Activated naive CD8-positive, alpha-beta T cell treated with anti-CD3 and anti-CD28 coated beads, Interleukin-2, amount 10 ng/mL, durations not matched to agents 7 days and 5 days (primary cell): ENCODE data around the gene DGKE. TPM values are rescaled to one million over a fixed set of nuclear protein-coding genes. Genes with fewer than 3 reads are reported as not detected.

Experiments used
- ATAC-seq: fragments of 150-1000 bp; cut with Tn5 transposase; one replicate; pipeline ENCODE4 v1.10.0; 2021; ENCODE audit warnings: low read depth, moderate library complexity
- POLR2A ChIA-PET: fragments of 350-600 bp; sonication (Branson Sonifier 250); formaldehyde crosslinking; loops from one replicate; lab custom pipeline; 2021; ENCODE audit warnings: antibody characterized with exemption; lab: Charles Lee
- DNase-seq: peaks from one replicate; pipeline ENCODE4 v3.0.0; 2021
- H3K27ac Mint-ChIP-seq: one replicate; pipeline ENCODE4 v1.8.0; 2022; ENCODE audit warnings: mild to moderate bottlenecking, mixed read lengths
- H3K27me3 Mint-ChIP-seq: one replicate; pipeline ENCODE4 v1.8.0; 2022; ENCODE audit warnings: mild to moderate bottlenecking, moderate library complexity, mixed read lengths
- H3K36me3 Mint-ChIP-seq: one replicate; pipeline ENCODE4 v1.8.0; 2021; ENCODE audit warnings: mild to moderate bottlenecking, mixed read lengths
- H3K4me1 Mint-ChIP-seq: one replicate; pipeline ENCODE4 v1.8.0; 2021; ENCODE audit warnings: mixed read lengths
- H3K4me3 Mint-ChIP-seq: one replicate; pipeline ENCODE4 v1.8.0; 2022; ENCODE audit warnings: mild to moderate bottlenecking, moderate library complexity, mixed read lengths
- H3K9me3 Mint-ChIP-seq: one replicate; pipeline ENCODE4 v1.8.0; 2021; ENCODE audit warnings: mixed read lengths
- total RNA-seq, 2 experiments: library from RNA; stranded (reverse); gene quantifications; one replicate each; pipeline ENCODE4 v1.2.3, GENCODE V29; 2021

DGKE gene
- total RNA-seq, 2 experiments from 2014 or later = 30.0 to 30.9 TPM

- DNase-seq = no peak
- ATAC-seq = no peak
- Mint-ChIP-seq H3K27me3 (no peaks in the 10 kb centered on the region), H3K4me3 (no peak overlapping the region), H3K9me3 (peaks cover 6% of the 10 kb centered on the region), H3K27ac (no peak overlapping the region), H3K36me3 (peaks cover 89% of the 10 kb centered on the region), H3K4me1 (peaks cover 10% of the 10 kb centered on the region)
- POLR2A ChIA-PET = interaction anchor here (1.1 kb wide), 1 partner anchor 19 kb away, joined by 3 read pairs; no protein-coding TSS in a partner anchor
Observed at GRCh38 chr17:56890906-56891674, 57.1 kb downstream of the DGKE start.

- Mint-ChIP-seq H3K4me3 (no peak overlapping the region), H3K36me3 (peaks cover 86% of the 10 kb centered on the region), H3K27me3 (no peaks in the 10 kb centered on the region), H3K27ac (no peak overlapping the region), H3K4me1 (peaks cover 10% of the 10 kb centered on the region), H3K9me3 (peaks cover 6% of the 10 kb centered on the region)
- ATAC-seq = no peak
- peak; percentile 60 for DNase-seq
- POLR2A ChIA-PET = interaction anchor here (1.1 kb wide), 1 partner anchor 20 kb away, joined by 3 read pairs; no protein-coding TSS in a partner anchor
Observed at GRCh38 chr17:56891751-56892150, 57.8 kb downstream of the DGKE start.

DNA sequence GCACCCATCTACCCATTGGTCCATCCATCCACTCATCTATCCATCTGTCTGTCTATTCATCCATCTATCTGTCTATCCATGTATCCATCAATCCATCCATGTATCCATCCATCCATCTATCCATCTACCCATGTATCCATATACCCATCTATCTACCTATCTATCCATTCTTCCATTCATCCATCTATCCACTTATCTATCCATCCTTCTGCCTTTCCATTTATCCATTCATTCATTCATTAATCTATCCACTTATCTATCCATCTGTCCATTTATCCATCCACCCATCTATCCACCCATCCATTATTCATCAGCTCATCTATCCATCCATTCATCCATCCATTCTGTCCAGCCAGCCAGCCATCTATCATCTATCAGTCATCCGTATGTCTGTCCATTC lies 58.4 kb downstream of the DGKE start:
- DNase-seq = no peak
- peak overlapping the region; percentile 20 for H3K27ac Mint-ChIP-seq
- ATAC-seq = no peak
- H3K4me3 Mint-ChIP-seq = no peak overlapping the region
- POLR2A ChIA-PET = no interaction called here
- H3K9me3 Mint-ChIP-seq = peaks cover 6% of the 10 kb centered on the region
- peaks cover 13% of the 10 kb centered on the region for H3K4me1 Mint-ChIP-seq
- no peaks in the 10 kb centered on the region for H3K27me3 Mint-ChIP-seq
- H3K36me3 Mint-ChIP-seq = peaks cover 84% of the 10 kb centered on the region

DNA sequence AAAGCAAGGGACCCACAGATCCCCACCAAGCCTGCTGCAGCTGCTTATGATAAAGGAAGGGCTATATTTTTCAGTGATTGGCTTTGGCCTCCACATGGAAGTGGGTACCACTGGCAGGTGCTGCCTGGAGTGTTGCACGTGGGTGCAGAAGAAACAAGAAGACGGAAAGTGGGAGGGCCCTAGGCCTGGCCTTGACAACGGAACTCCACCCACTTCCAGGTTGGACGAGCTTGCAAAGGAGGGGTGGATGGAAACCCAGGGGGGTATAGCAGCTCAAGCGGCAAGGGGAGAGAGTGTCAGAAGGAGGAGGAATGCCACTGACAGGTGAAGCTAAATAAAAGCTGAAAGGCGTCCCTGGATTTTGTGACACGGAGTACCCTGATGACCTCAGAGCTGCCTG lies 59.6 kb downstream of the DGKE start:
- DNase-seq (no peak), ATAC-seq (no peak)
- Mint-ChIP-seq H3K27ac (no peak overlapping the region), H3K27me3 (no peaks in the 10 kb centered on the region), H3K9me3 (peaks cover 3% of the 10 kb centered on the region), H3K36me3 (peaks cover 84% of the 10 kb centered on the region), H3K4me3 (no peak overlapping the region), H3K4me1 (peaks cover 19% of the 10 kb centered on the region)
- POLR2A ChIA-PET = interaction anchor here (2.7 kb wide), 1 partner anchor 20 kb away, joined by 10 read pairs; the partner anchor contains the start of gene TRIM25

- H3K4me3 Mint-ChIP-seq = no peak overlapping the region
- H3K27me3 Mint-ChIP-seq = no peaks in the 10 kb centered on the region
- peaks cover 3% of the 10 kb centered on the region for H3K9me3 Mint-ChIP-seq
- POLR2A ChIA-PET = interaction anchor here (2.7 kb wide), 1 partner anchor 18 kb away, joined by 10 read pairs; the partner anchor contains the start of gene TRIM25
- ATAC-seq (no peak), DNase-seq (no peak)
- H3K36me3 Mint-ChIP-seq = peaks cover 79% of the 10 kb centered on the region
- H3K27ac Mint-ChIP-seq = no peak overlapping the region
- peaks cover 22% of the 10 kb centered on the region for H3K4me1 Mint-ChIP-seq
Observed at GRCh38 chr17:56894859-56895455, 61.0 kb downstream of the DGKE start.

- H3K27me3 Mint-ChIP-seq = no peaks in the 10 kb centered on the region
- DNase-seq (no peak), ATAC-seq (no peak)
- POLR2A ChIA-PET = no interaction called here
- H3K36me3 Mint-ChIP-seq = peaks cover 72% of the 10 kb centered on the region
- no peak overlapping the region for H3K27ac Mint-ChIP-seq
- H3K4me1 Mint-ChIP-seq = peaks cover 25% of the 10 kb centered on the region
- peaks cover 3% of the 10 kb centered on the region for H3K9me3 Mint-ChIP-seq
- no peak overlapping the region for H3K4me3 Mint-ChIP-seq
Observed at GRCh38 chr17:56896217-56896967, 62.4 kb downstream of the DGKE start.

- POLR2A ChIA-PET = no interaction called here
- Mint-ChIP-seq H3K36me3 (peaks cover 71% of the 10 kb centered on the region), H3K27ac (no peak overlapping the region), H3K27me3 (no peaks in the 10 kb centered on the region), H3K9me3 (peaks cover 3% of the 10 kb centered on the region), H3K4me1 (peaks cover 26% of the 10 kb centered on the region), H3K4me3 (no peak overlapping the region)
- ATAC-seq = no peak
- no peak for DNase-seq
Observed at GRCh38 chr17:56896968-56897359, 63.0 kb downstream of the DGKE start.

DNA sequence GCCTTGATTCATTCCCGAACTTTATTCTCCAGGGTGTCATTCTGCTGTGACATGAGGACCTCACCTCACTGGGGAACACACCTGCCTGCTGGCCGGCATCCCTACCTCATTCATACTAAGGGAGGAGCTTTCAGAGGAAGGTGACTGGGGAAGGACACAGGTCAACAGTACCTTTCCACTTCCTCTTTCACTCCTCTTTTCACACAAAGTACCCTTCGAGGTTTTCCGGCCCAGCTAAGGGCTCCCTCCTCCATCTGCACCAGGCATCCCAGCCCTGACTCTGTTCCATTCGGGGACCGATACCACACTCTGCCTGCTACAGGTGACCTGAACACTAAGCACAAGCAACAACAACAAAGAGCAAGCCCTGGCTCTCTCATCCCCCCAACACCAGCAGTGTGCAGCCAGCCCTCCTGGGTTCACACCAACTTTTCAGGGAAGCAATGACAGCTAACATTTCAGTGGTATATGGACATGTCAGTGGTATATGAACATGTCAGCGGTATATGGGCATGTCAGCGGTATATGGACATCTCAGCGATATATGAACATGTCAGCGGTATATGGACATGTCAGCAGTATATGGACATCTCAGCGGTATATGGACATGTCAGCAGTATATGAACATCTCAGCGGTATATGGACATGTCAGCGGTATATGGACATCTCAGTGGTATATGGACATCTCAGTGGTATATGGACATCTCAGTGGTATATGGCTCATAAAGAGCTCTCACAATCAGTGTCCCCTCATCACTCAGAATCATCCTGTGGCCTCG lies 63.9 kb downstream of the DGKE start:
- H3K4me3 Mint-ChIP-seq = no peak overlapping the region
- no peaks in the 10 kb centered on the region for H3K27me3 Mint-ChIP-seq
- peaks cover 21% of the 10 kb centered on the region for H3K4me1 Mint-ChIP-seq
- ATAC-seq = no peak
- DNase-seq = no peak
- H3K36me3 Mint-ChIP-seq = peaks cover 67% of the 10 kb centered on the region
- no peaks in the 10 kb centered on the region for H3K9me3 Mint-ChIP-seq
- POLR2A ChIA-PET = no interaction called here
- peak overlapping the region; percentile 13 for H3K27ac Mint-ChIP-seq

GRCh38 chr17:56898874-56899273 lies 64.9 kb downstream of the DGKE start:
- POLR2A ChIA-PET = interaction anchor here (1.4 to 1.9 kb wide), 2 partner anchors 11 to 15 kb away, joined by 3 to 5 read pairs; partner anchors contain the start of gene TRIM25

GRCh38 chr17:56899403-56899802 lies 65.5 kb downstream of the DGKE start:
- POLR2A ChIA-PET = interaction anchor here (1.4 to 1.9 kb wide), 2 partner anchors 12 to 14 kb away, joined by 3 to 5 read pairs; partner anchors contain the start of gene TRIM25
- no peak overlapping the region for H3K27ac Mint-ChIP-seq
- ATAC-seq (no peak), DNase-seq (no peak)
- H3K9me3 Mint-ChIP-seq = no peaks in the 10 kb centered on the region
- no peak overlapping the region for H3K4me3 Mint-ChIP-seq
- H3K36me3 Mint-ChIP-seq = peaks cover 60% of the 10 kb centered on the region
- peaks cover 24% of the 10 kb centered on the region for H3K4me1 Mint-ChIP-seq
- no peaks in the 10 kb centered on the region for H3K27me3 Mint-ChIP-seq

More at GRCh38 chr17:56898874-56899273, 64.9 kb downstream of the DGKE start:
- peaks cover 20% of the 10 kb centered on the region for H3K4me1 Mint-ChIP-seq
- peaks cover 60% of the 10 kb centered on the region for H3K36me3 Mint-ChIP-seq
- no peaks in the 10 kb centered on the region for H3K9me3 Mint-ChIP-seq
- DNase-seq (no peak), ATAC-seq (no peak)
- H3K27ac Mint-ChIP-seq = no peak overlapping the region
- no peaks in the 10 kb centered on the region for H3K27me3 Mint-ChIP-seq
- no peak overlapping the region for H3K4me3 Mint-ChIP-seq

DNA sequence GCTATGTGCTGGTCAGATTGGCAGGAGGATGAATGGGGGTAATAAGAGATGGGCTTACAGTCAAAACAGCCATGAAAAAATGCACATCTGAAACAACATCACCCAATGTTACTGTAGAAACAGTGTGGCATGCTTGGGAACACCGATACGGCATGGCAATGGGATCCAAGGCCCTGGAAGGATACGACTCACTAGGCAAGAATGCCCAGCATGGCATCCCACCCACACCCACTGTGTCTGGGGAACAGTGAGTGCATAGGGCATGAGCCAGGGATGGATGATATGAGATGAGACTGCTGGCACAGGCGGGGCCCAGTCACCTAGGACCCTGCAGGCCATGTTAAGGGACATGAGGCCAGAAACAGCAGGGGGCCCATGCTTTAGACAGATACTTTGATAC lies 68.4 kb downstream of the DGKE start:
- Mint-ChIP-seq H3K9me3 (no peaks in the 10 kb centered on the region), H3K4me1 (peaks cover 37% of the 10 kb centered on the region)

DNA sequence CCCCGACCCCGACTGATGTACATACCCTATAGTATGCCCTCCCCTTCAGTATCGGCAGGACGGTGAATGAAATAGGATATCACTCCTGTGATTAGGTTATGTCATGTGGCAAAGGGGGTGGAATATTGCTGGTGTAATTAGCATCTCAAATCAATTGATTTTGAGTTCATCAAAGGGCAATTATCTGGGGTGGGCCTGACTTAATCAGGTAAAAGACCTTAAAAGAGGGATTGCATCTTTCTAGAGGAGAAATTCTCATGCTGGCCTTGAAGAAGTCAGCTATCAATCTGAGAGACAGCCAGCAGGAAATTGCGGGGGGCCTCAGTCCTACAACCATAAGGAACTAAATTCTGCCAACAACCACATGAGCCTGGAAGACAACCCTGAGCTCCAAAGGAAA lies 69.6 kb downstream of the DGKE start:
- POLR2A ChIA-PET = interaction anchor here (0.7 to 3.2 kb wide), 2 partner anchors 10 to 83 kb away, joined by 4 to 18 read pairs; partner anchors contain the start of gene TRIM25
- ATAC-seq (no peak), DNase-seq (no peak)
- Mint-ChIP-seq H3K4me3 (no peak overlapping the region), H3K9me3 (no peaks in the 10 kb centered on the region), H3K4me1 (peaks cover 41% of the 10 kb centered on the region), H3K36me3 (peaks cover 56% of the 10 kb centered on the region), H3K27me3 (no peaks in the 10 kb centered on the region), H3K27ac (no peak overlapping the region)

More for the DNA sequence above, 68.4 kb downstream of the DGKE start:
- Mint-ChIP-seq H3K27ac (no peak overlapping the region), H3K4me3 (no peak overlapping the region), H3K36me3 (peaks cover 57% of the 10 kb centered on the region), H3K27me3 (no peaks in the 10 kb centered on the region)
- no peak for DNase-seq
- POLR2A ChIA-PET = no interaction called here
- no peak for ATAC-seq
